ENCODE data around the gene FBXL13. TPM values are rescaled to one million over a fixed set of nuclear protein-coding genes. Genes with fewer than 3 reads are reported as not detected.
"Not testable (repeated sequence)": the region's sequence is repeated elsewhere in the genome, so short reads cannot be mapped to it uniquely, and the experiment has no call there.

The FBXL13 gene
- total RNA-seq, 1 experiment from 2014 or later = 0.18 TPM

DNA sequence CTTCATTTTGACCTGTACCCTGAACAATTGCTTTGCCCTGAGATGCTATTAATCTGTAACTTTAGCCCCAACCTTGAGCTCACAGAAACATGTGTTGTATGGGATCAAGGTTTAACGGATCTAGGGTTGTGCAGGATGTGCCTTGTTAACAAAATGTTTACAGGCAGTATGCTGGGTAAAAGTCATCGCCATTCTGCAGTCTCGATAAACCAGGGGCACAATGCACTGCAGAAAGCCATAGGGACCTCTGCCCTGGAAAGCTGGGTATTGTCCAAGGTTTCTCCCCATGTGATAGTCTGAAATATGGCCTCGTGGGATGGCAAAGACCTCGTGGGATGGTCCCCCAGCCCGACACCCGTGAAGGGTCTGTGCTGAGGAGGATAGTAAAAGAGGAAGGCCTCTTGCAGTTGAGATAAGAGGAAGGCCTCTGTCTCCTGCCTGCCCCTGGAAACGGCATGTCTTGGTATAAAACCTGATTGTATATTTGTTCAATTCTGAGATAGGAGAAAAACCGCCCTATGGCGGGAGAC is 236.0 kb downstream of the FBXL13 start:
- H3K27ac ChIP-seq; H3K27me3 ChIP-seq (replicated peaks); DNase-seq (ENCODE audit: low read depth in 1 of 2, low spot score in 2 of 2); H3K9me3 ChIP-seq (replicated peaks); H3K36me3 ChIP-seq; H3K4me3 ChIP-seq: not testable (repeated sequence)
- peaks cover 39% of the 10 kb centered on the region for H3K4me1 ChIP-seq (replicated peaks)

DNA sequence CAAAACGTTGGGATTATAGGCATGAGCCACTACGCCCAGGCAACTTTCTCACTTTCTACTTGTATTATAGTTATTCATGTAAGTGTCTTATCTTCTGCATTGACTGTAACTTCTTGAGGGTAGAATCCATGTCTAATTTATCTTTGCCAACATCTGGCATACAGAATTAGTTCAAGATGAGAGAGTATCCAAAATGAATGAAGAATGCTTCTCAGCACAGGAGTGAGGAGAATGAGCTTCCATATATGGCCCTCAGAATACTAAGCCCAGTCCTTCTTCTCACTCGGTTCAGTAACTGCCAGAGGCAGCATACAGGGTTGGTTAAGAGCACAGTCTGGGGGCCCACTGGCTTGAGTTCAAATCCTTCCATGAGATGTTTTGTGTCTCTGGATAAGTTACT is 236.8 kb downstream of the FBXL13 start:
- H3K4me1 ChIP-seq (replicated peaks) = peaks cover 39% of the 10 kb centered on the region
- H3K27ac ChIP-seq = no peak overlapping the region
- no peaks in the 10 kb centered on the region for H3K36me3 ChIP-seq
- DNase-seq (ENCODE audit: low read depth in 1 of 2, low spot score in 2 of 2) = no peak
- H3K4me3 ChIP-seq = no peak overlapping the region
- H3K9me3 ChIP-seq (replicated peaks) = no peaks in the 10 kb centered on the region
- no peaks in the 10 kb centered on the region for H3K27me3 ChIP-seq (replicated peaks)

DNA sequence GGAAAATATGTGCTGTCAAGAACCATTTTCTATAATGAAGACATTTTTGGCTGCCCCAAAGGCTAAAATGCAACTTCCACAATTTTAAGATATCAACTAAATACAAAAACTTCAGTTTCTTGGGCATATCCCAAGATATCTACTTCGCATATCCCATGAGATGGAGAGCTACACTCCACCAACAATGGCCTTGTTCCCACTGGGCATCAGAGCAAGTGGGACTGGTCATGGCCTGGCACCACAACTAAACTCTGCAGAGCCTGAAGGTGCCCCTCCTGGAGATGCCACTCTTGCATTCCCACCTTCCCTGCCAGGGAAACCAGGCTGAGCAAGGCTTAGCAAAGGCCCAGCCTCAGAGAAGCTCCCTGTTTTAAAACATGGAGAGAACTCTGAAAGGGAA is 237.6 kb downstream of the FBXL13 start:
- no peak for DNase-seq (ENCODE audit: low read depth in 1 of 2, low spot score in 2 of 2)
- H3K27ac ChIP-seq = peak overlapping the region; percentile 27
- H3K4me3 ChIP-seq = no peak overlapping the region
- H3K36me3 ChIP-seq = no peaks in the 10 kb centered on the region
- H3K27me3 ChIP-seq (replicated peaks) = no peaks in the 10 kb centered on the region
- H3K4me1 ChIP-seq (replicated peaks) = peaks cover 39% of the 10 kb centered on the region
- no peaks in the 10 kb centered on the region for H3K9me3 ChIP-seq (replicated peaks)

DNA sequence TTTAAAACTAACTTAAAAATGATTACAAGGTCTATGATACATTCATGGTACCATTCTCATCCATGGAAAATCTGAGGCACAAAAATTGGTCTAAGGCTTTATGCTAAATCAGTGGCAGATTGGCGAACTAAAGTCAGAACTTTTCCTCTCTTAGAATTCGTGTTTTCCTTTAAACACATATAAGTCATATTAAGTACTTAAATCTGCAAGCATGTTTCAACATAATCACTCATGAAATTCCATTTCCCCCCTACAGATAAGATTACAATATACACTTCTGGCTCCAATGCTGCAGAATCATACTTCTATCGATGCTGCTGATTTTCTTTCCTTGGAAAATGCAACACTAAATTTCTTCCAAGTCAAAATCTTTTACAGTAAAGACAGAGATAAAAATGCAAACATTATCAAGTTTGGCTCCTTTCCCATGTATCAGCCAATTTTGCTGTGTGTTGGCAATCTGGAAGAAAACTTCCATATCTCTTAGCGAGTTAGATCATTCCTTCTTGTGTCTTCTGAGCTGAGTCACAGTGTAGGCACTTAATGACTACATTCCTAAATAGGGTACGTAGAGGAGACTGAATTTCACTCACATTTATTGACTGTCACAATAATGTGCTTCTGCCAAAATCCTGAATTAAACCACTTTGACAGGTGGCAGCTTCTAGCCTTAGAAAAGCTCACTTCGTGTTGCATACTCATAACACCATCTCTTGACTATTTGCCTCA is 238.2 kb downstream of the FBXL13 start:
- Histone ChIP-seq H3K36me3 (no peaks in the 10 kb centered on the region), H3K27me3 (replicated peaks) (no peaks in the 10 kb centered on the region), H3K9me3 (replicated peaks) (no peaks in the 10 kb centered on the region), H3K4me1 (replicated peaks) (peaks cover 36% of the 10 kb centered on the region), H3K27ac (peak overlapping the region; percentile 27), H3K4me3 (no peak overlapping the region)
- peak; percentile 48 to 76 for DNase-seq (ENCODE audit: low read depth in 1 of 2, low spot score in 2 of 2)

DNA sequence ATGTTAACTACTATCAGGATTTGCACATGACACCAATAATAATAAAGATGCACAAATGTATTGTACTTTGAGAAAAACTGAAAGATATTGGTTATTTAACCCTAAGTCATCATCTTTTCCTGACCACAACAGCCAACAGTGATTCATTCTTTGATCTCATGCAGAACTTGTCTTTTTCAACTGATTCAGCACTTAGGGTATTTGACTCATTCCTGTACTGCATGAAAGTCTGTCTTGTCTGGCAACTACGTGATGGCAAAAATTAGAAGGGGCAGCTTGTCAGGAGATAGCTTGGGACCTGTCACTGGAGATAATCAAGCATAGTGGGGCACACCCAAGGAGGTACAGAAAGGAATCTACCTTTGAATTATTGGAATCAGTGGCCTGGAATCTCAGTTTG is 239.6 kb downstream of the FBXL13 start:
- Histone ChIP-seq H3K27ac (peak overlapping the region; percentile 47), H3K4me3 (no peak overlapping the region), H3K9me3 (replicated peaks) (no peaks in the 10 kb centered on the region), H3K27me3 (replicated peaks) (no peaks in the 10 kb centered on the region), H3K36me3 (no peaks in the 10 kb centered on the region), H3K4me1 (replicated peaks) (peaks cover 35% of the 10 kb centered on the region)
- peak in 1 of 2 experiments; percentile 67 for DNase-seq (ENCODE audit: low read depth in 1 of 2, low spot score in 2 of 2)

DNA sequence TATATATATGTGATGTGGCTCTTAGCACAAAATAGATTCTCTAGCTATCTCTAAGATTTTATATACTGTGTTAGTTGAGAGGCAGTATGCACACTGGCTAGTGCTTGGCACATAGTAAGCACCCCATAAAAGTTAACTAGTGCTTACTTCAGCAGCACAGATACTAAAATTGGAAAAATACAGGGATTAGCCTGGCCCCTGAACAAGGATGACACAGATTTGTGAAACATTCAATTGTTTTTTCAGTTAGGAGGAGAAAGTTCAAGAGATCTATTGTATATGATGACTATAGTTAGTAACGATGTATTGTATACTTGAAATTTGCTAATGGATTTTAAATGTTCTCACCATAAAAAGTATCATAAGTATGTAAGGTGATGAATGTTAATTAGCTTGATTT is 240.1 kb downstream of the FBXL13 start:
- H3K4me3 ChIP-seq = no peak overlapping the region
- H3K27me3 ChIP-seq (replicated peaks) = no peaks in the 10 kb centered on the region
- DNase-seq (ENCODE audit: low read depth in 1 of 2, low spot score in 2 of 2) = no peak
- no peaks in the 10 kb centered on the region for H3K9me3 ChIP-seq (replicated peaks)
- H3K27ac ChIP-seq = no peak overlapping the region; the same call in 1 of the 2 replicates
- no peaks in the 10 kb centered on the region for H3K36me3 ChIP-seq
- peaks cover 40% of the 10 kb centered on the region for H3K4me1 ChIP-seq (replicated peaks)

DNA sequence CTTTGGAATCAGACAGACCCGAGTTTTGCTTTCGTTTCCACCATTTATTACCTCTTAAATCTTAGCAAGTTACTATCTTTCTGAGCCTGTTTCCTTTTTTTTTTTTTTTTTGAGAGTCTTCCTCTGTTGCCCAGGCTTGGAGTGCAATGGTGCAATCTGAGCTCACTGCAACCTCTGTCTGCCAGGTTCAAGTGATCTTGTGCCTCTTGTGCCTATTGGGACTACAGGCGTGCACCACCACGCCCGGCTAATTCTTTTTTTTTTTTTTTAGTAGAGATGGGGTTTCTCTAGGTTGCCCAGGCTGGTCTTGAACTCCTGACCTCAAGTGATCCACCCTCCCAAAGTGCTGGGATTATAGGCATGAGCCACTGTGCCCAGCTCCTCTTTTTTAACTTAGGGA is 241.3 kb downstream of the FBXL13 start:
- H3K27ac ChIP-seq = no peak overlapping the region
- H3K9me3 ChIP-seq (replicated peaks) = no peaks in the 10 kb centered on the region
- DNase-seq (ENCODE audit: low read depth in 1 of 2, low spot score in 2 of 2) = no peak
- peaks cover 45% of the 10 kb centered on the region for H3K4me1 ChIP-seq (replicated peaks)
- H3K4me3 ChIP-seq = no peak overlapping the region
- no peaks in the 10 kb centered on the region for H3K27me3 ChIP-seq (replicated peaks)
- no peaks in the 10 kb centered on the region; the same call in 1 of the 2 replicates for H3K36me3 ChIP-seq

DNA sequence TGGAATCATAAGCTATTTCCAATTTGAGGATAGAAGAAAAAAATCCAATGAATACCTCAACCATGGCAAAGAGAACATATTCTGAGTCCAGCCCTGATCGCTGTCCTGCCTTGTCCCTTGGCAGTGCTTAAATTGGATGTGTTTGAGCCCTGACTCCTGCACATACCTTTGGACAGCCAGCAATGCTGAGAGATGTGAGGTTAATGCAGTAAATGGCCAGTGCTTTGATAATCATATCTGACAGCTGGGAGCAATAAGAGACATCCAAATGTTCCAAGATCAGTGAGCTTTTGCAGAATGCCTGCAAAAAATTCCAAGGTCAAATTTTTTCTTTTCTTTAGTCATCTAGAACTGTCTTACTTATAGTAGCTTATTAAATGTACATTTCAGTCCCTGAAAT is 241.9 kb downstream of the FBXL13 start:
- Histone ChIP-seq H3K36me3 (no peaks in the 10 kb centered on the region; the same call in 1 of the 2 replicates), H3K27me3 (replicated peaks) (no peaks in the 10 kb centered on the region), H3K4me1 (replicated peaks) (peaks cover 45% of the 10 kb centered on the region), H3K9me3 (replicated peaks) (no peaks in the 10 kb centered on the region), H3K27ac (no peak overlapping the region), H3K4me3 (no peak overlapping the region)
- no peak for DNase-seq (ENCODE audit: low read depth in 1 of 2, low spot score in 2 of 2)

DNA sequence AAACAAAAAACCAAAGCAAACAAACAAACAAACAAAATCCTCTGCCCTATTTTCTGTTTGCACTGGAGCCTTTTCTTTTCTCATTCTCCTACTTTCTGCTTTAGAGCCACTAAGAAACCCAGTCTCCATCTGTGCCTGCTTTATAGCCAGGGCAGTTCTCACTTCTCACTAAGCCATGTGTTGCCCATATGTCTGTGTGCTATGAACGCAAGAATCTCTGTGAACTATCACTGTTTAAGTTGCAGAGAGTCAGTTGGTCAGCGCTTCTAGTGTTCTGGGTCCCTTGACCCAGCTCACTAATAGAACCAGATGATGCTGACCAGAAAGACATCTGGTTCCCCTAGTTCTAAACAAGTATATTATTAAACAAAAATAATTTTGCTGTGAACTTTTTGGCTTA is 244.4 kb downstream of the FBXL13 start:
- H3K9me3 ChIP-seq (replicated peaks) = no peaks in the 10 kb centered on the region
- peaks cover 26% of the 10 kb centered on the region for H3K4me1 ChIP-seq (replicated peaks)
- H3K27me3 ChIP-seq (replicated peaks) = no peaks in the 10 kb centered on the region
- no peak overlapping the region for H3K4me3 ChIP-seq
- no peak overlapping the region for H3K27ac ChIP-seq
- no peaks in the 10 kb centered on the region; the same call in 1 of the 2 replicates for H3K36me3 ChIP-seq
- DNase-seq (ENCODE audit: low read depth in 1 of 2, low spot score in 2 of 2) = peak in 1 of 2 experiments; percentile 40

DNA sequence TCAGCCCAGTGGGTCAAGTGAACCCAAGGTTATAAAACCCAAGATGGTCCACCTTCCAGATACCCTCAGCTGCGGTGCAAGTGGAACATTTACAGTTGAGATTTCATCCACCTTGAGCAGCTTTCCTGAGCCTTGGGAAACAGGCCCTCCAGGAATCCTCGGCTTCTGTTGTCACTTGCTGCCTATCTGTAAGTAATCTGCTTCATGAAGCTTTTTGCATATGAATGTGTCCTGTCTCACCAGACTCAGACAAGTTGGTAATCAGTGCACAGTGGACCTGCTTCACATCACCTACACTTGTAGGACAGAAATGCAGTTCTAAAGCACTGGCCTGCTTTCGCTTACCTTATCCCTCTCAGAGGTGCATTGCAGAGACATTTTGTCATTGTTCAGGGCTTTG is 245.5 kb downstream of the FBXL13 start:
- Histone ChIP-seq H3K36me3 (no peaks in the 10 kb centered on the region; the same call in 1 of the 2 replicates), H3K27me3 (replicated peaks) (no peaks in the 10 kb centered on the region), H3K9me3 (replicated peaks) (no peaks in the 10 kb centered on the region), H3K4me1 (replicated peaks) (peaks cover 17% of the 10 kb centered on the region), H3K4me3 (no peak overlapping the region), H3K27ac (no peak overlapping the region)
- no peak for DNase-seq (ENCODE audit: low read depth in 1 of 2, low spot score in 2 of 2)

DNA sequence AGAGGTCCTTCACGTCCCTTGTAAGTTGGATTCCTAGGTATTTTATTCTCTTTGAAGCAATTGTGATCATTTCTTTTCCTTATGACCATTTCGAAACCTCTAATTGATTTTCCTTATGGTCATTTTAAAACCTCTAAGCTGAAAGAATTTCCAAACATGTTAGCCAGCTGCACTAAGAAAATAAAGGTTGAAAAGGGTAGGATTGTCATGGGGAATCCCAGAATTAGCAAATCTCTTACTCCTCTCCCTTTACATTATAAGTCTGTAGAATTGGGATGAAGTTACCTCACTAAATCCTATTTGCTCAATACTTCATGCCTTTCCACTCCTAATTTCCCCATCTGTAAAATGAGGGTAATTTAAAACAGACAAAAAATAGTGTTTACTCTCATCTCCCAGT is 246.3 kb downstream of the FBXL13 start:
- DNase-seq (ENCODE audit: low read depth in 1 of 2, low spot score in 2 of 2) = no peak
- H3K4me3 ChIP-seq = no peak overlapping the region
- no peaks in the 10 kb centered on the region for H3K27me3 ChIP-seq (replicated peaks)
- H3K27ac ChIP-seq = no peak overlapping the region
- H3K4me1 ChIP-seq (replicated peaks) = peaks cover 17% of the 10 kb centered on the region
- H3K36me3 ChIP-seq = no peaks in the 10 kb centered on the region; the same call in 1 of the 2 replicates
- H3K9me3 ChIP-seq (replicated peaks) = no peaks in the 10 kb centered on the region

DNA sequence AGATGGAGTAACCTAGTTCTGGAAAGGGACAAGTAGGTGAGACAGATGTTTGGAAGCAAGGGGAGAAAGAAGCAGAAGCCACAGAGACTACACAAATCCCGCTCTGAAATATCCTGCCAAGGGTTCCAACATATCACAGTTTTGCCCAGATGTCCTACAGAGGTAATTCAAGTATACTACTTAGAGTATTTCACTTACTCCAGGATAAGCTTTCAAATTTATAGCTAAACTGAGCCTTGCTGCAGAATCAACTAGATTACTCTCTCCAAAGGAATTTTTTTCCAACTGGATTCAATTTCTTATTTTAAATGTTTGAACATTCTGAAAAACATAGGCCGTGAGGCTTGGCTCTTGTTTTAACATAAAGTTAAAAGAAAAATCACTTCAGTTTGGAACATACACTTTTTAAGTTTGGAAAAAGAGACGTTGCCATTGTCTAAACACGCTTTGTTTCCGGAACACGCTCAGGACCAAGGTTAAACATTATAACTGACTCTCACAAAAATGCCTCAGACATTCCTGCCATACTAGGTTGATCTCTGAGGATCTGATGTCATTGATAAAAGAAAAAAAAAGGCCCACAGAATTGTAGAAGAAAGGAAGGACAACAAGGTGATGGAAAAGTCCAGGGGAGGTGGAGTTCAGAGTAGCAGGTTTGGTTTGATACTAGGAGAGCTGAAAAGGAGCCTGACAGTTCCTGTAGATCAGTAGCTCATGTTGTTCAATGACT is 251.0 kb downstream of the FBXL13 start:
- Histone ChIP-seq H3K27ac (no peak overlapping the region), H3K27me3 (replicated peaks) (no peaks in the 10 kb centered on the region), H3K4me3 (no peak overlapping the region), H3K36me3 (0 out of 2 replicates have a peak, but pooled peaks cover 4% of the 10 kb centered on the region), H3K4me1 (replicated peaks) (no peaks in the 10 kb centered on the region), H3K9me3 (replicated peaks) (no peaks in the 10 kb centered on the region)
- no peak for DNase-seq (ENCODE audit: low read depth in 1 of 2, low spot score in 2 of 2)

DNA sequence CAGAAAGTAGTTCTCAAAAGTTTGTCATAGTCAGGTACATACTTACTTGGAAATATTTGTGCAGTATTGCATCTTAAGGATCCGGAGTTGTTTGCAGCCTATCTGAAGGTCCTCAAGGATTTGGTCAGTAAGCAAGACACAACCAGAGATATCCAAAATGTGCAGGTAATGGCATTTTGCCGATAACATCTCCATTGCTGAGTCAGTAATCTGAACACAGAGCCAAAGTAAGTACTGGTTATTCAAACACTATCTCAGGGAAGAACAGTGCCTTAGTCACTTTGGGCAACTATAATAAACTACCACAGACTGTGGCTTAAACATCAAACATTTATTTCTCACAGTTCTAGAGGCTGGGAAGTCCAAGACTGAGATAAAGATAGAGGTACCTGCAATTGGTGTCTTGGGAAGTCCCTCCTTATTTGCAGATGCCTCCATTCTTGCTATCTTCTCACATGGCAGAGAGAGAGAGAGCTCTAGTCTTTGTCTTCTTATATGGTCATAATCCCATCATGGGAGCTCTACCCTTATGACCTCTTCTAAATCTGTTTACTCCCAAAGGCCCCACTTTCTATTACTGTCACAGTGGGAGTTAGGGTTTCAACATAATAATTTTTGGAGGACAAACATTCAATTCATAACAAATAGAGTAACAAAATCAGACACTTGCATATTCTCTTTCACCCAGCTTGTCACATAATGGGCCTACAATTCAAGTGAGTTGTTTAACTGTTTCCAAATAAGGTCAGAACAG is 252.4 kb downstream of the FBXL13 start:
- no peaks in the 10 kb centered on the region for H3K4me1 ChIP-seq (replicated peaks)
- no peaks in the 10 kb centered on the region for H3K9me3 ChIP-seq (replicated peaks)
- H3K4me3 ChIP-seq = no peak overlapping the region
- H3K27me3 ChIP-seq (replicated peaks) = no peaks in the 10 kb centered on the region
- DNase-seq (ENCODE audit: low read depth in 1 of 2, low spot score in 2 of 2) = no peak
- 0 out of 2 replicates have a peak, but pooled peaks cover 4% of the 10 kb centered on the region for H3K36me3 ChIP-seq
- H3K27ac ChIP-seq = no peak overlapping the region
